Mucosa of rectum (tissue), 2 donors: ENCODE measurements around the gene RNF166.

Experiments
- H3K27ac ChIP-seq, 2 donors: one replicate each; pipeline ENCODE4 v1.7.0; 2013; ENCODE audit warnings: inconsistent platforms in 2 of 2, low read depth in 2 of 2, low read length in 2 of 2
- H3K27me3 ChIP-seq, 2 donors: one replicate each; pipeline ENCODE4 v1.7.0; 2013; ENCODE audit warnings: low read length in 2 of 2; ENCODE audit not compliant: control insufficient read depth in 2 of 2, insufficient read depth in 2 of 2
- H3K36me3 ChIP-seq, 2 donors: one replicate each; pipeline ENCODE4 v1.7.0; 2013; ENCODE audit warnings: low read length in 2 of 2; ENCODE audit not compliant: control insufficient read depth in 2 of 2, insufficient read depth in 2 of 2
- H3K4me1 ChIP-seq, 2 donors: one replicate each; pipeline ENCODE4 v1.7.0; 2013; ENCODE audit warnings: low read length in 2 of 2, mild to moderate bottlenecking in 1 of 2; ENCODE audit not compliant: control insufficient read depth in 2 of 2, insufficient read depth in 2 of 2
- H3K4me3 ChIP-seq, 2 donors: one replicate each; pipeline ENCODE4 v1.7.0; 2013; ENCODE audit warnings: low read length in 2 of 2
- H3K9ac ChIP-seq, 2 donors: one replicate each; pipeline ENCODE4 v1.7.0; 2013; ENCODE audit warnings: low read length in 2 of 2, low read depth in 1 of 2, mild to moderate bottlenecking in 1 of 2
- H3K9me3 ChIP-seq, 2 donors: one replicate each; pipeline ENCODE4 v1.7.0; 2013; ENCODE audit warnings: low read length in 2 of 2; ENCODE audit not compliant: control insufficient read depth in 2 of 2
- donor health status: healthy.
- donor health status: Normal muscosa, but diverticular disease.

Gene RNF166

DNA sequence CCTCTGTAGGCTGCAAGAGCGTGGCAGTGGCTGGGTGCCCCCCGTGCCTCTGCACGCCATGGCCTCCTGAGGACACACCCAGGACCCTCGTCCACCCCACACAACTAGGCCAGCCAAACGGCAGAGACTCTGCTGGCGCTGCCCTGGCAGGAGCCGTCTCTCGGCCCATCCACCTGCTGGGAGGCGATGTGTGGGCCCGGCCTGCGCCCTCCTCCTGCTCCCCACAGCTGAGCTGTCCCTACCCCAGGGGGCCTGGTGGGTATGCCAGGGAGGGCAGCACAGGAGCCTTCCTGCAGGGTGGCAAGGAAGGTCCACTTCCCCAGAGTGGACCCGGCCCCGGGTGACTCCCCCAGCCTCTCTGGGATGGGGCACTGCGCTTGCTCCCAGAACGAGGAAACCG lies 7.0 kb downstream of the RNF166 start:
- Histone ChIP-seq H3K27me3 (no peaks in the 10 kb centered on the region), H3K9ac (no peak overlapping the region), H3K4me3 (no peak overlapping the region), H3K27ac (no peak overlapping the region), H3K4me1 (peaks cover 11 to 18% of the 10 kb centered on the region in 2 donors), H3K9me3 (no peaks in the 10 kb centered on the region), H3K36me3 (peaks cover 0 to 13% of the 10 kb centered on the region in 2 donors)

DNA sequence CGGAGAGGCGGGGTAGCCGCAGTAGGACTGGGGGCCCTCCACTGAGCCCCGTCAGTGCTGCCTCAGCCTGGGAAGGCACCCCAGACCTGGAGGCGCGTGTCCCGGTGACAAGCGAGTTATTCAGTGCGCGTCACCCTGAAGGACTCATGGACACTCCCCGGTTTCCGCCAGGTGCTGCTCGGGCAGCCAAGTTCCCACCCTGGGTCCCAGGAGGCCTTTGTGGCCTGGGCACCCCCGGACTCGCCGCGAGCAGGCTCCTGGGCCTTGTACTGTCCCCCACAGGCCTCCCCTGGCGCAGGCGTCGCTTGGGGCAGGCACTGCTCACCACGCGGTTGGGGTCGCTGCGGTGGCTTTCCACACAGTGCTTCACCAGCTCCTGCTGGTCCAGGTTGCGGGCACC lies 7.6 kb downstream of the RNF166 start:
- peaks cover 0 to 13% of the 10 kb centered on the region in 2 donors for H3K36me3 ChIP-seq
- no peak overlapping the region for H3K9ac ChIP-seq
- no peak overlapping the region for H3K4me3 ChIP-seq
- H3K9me3 ChIP-seq, result no peaks in the 10 kb centered on the region
- peaks cover 10 to 13% of the 10 kb centered on the region in 2 donors for H3K4me1 ChIP-seq
- H3K27me3 ChIP-seq, result no peaks in the 10 kb centered on the region
- no peak overlapping the region for H3K27ac ChIP-seq

DNA sequence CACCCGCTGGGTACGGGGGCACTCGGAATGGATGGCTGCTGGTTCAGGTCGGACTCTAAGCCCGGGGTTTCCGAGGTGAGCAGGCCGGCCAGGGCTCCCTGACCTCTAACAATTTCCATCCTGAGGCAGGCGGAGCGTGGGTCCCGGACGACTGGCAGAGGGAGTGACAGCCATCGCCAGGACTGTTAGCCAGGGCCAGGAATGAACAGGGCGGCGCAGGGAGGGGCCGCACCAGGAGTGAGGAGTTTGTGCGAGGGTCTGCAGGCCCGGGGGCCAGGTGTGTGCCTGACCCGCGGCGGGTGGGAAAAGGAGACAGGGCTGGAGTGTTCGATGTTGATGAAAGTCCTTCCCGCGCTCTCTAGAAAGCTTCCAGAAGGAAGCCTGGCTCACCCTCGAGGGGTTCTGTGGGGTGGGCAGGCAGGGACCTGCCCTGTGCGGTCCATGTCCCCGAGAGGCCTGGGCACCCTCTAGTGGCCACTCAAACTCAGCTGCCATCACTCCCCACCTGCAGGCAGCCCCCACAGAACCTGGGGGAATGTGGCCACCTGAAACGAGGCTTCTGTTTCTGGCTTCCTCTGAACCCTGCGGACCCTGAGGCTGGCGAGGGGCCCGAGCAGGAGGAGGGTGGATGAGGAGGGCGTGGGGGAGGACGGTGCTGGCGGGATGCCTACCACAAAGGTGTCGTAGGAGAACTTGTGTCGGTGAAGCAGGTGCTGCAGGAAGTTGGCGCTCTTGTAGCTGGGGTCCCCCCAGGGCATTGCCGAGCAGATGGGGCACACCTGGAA lies 8.2 kb downstream of the RNF166 start:
- Histone ChIP-seq H3K4me1 (peaks cover 10 to 13% of the 10 kb centered on the region in 2 donors), H3K36me3 (peaks cover 0 to 13% of the 10 kb centered on the region in 2 donors)

DNA sequence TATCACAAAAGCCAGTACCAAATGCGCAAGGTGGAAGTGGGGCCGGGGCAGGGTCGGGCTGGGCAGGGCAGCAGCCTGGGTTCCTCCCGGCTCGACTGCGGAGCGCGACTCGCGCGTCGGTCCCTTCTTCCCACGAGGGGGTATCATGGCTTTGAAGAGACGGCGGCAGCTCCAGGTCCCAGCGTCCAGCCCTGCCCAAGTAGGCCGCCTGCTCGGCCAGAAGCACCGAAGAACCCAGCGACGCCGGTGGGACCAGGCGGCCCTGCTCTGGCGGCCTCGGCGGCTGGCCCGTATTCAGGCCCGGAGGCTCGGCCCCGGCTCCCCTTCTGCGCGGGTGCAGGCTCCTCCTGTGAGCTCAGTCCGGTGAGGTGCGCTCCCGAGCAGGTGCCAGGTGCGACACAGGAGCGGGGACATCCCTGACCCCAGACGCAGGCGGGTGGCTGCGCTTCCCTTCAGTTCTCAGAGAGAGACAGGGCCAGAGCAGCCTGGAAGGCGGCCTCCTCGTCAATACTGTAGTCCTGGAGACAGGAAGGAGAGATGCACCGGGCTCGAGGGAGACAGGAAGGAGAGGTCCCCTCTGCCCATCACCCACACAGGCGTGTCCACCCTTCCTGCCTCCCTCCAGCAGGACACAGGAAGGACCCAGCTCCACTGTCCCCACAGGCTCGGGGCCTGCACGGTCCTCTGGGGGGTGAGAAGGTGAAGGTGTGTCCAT lies 8.9 kb downstream of the RNF166 start:
- no peak overlapping the region for H3K9ac ChIP-seq
- H3K9me3 ChIP-seq, result no peaks in the 10 kb centered on the region
- peaks cover 0 to 13% of the 10 kb centered on the region in 2 donors for H3K36me3 ChIP-seq
- H3K27ac ChIP-seq, result no peak overlapping the region
- peaks cover 12 to 13% of the 10 kb centered on the region in 2 donors for H3K4me1 ChIP-seq
- no peaks in the 10 kb centered on the region for H3K27me3 ChIP-seq
- no peak overlapping the region for H3K4me3 ChIP-seq

More for the DNA sequence above, 8.2 kb downstream of the RNF166 start:
- H3K4me3 ChIP-seq, result no peak overlapping the region
- no peak overlapping the region for H3K27ac ChIP-seq
- H3K9me3 ChIP-seq, result no peaks in the 10 kb centered on the region
- H3K9ac ChIP-seq, result no peak overlapping the region
- no peaks in the 10 kb centered on the region for H3K27me3 ChIP-seq

DNA sequence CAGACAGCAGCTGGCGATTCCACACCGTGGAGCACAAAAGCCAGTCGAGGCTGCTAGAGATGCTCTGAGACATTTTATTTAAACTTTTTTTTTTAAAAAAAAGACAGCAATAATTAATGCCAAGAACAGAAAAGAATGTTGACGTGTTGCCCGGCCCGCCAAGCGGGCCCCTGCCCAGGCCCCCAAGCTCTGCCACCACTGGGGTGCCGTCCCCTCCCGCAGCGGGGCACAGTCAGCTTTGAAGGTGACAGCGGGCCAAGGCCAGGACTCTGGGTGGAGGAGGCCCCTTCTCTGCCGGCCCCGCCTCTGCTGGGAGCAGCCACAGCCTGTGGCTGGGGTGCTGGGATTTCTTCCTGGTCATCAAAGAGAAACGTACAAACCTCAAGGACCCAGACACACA lies 9.8 kb downstream of the RNF166 start:
- Histone ChIP-seq H3K4me3 (no peak overlapping the region), H3K27ac (no peak overlapping the region), H3K36me3 (peaks cover 0 to 13% of the 10 kb centered on the region in 2 donors)

DNA sequence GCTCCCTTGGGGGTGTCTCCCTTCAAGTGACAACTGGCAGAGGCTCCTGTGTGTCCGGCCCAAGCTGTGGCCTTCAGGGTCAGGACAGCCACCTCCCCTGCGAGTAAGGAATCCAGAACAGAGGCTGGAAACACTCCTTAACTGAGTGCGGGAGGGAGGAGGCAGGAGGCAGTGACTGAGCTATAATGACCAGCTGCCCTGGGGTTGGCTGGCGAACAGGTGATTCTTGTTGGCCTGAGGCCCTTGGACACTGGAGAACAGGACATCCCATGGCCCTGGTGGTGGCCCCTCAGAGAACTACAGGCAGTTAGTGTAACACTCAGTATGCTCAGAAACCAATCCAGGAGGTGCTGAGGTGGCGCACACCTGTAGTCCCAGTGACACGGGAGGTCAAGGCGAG lies 10.5 kb downstream of the RNF166 start:
- Histone ChIP-seq H3K27ac (no peak overlapping the region), H3K36me3 (peaks cover 0 to 13% of the 10 kb centered on the region in 2 donors), H3K4me3 (no peak overlapping the region), H3K9ac (no peak overlapping the region), H3K9me3 (no peaks in the 10 kb centered on the region), H3K4me1 (peaks cover 4 to 9% of the 10 kb centered on the region in 2 donors), H3K27me3 (peaks cover 0 to 3% of the 10 kb centered on the region in 2 donors)

More for the DNA sequence above, 9.8 kb downstream of the RNF166 start:
- H3K9ac ChIP-seq, result no peak overlapping the region
- H3K4me1 ChIP-seq, result peaks cover 7 to 11% of the 10 kb centered on the region in 2 donors
- H3K9me3 ChIP-seq, result no peaks in the 10 kb centered on the region
- no peaks in the 10 kb centered on the region for H3K27me3 ChIP-seq

DNA sequence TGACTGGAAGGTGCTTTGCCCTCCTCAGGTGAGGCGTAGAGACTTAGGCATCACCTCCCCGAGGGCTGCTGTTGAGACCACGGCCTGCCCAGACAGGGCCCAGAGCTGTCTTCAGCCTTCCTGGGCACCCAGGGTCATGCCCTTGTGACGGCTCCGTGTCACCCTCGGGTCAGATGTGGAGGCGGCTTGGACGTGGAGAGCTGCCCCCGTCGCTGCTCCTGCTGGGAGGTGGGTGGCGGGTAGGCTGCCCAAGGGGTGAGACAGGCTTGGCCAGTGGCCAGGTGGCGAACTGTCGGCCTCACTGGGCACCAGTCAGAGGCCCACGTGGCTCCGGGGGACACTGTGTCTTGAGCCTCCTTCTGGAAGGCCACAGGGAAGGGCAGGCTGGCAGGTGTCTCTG lies 11.0 kb downstream of the RNF166 start:
- peaks cover 0 to 13% of the 10 kb centered on the region in 2 donors for H3K36me3 ChIP-seq
- no peak overlapping the region for H3K9ac ChIP-seq
- no peak overlapping the region for H3K4me3 ChIP-seq
- peaks cover 3 to 4% of the 10 kb centered on the region in 2 donors for H3K27me3 ChIP-seq
- no peaks in the 10 kb centered on the region for H3K9me3 ChIP-seq
- no peak overlapping the region for H3K27ac ChIP-seq
- peaks cover 4 to 5% of the 10 kb centered on the region in 2 donors for H3K4me1 ChIP-seq

DNA sequence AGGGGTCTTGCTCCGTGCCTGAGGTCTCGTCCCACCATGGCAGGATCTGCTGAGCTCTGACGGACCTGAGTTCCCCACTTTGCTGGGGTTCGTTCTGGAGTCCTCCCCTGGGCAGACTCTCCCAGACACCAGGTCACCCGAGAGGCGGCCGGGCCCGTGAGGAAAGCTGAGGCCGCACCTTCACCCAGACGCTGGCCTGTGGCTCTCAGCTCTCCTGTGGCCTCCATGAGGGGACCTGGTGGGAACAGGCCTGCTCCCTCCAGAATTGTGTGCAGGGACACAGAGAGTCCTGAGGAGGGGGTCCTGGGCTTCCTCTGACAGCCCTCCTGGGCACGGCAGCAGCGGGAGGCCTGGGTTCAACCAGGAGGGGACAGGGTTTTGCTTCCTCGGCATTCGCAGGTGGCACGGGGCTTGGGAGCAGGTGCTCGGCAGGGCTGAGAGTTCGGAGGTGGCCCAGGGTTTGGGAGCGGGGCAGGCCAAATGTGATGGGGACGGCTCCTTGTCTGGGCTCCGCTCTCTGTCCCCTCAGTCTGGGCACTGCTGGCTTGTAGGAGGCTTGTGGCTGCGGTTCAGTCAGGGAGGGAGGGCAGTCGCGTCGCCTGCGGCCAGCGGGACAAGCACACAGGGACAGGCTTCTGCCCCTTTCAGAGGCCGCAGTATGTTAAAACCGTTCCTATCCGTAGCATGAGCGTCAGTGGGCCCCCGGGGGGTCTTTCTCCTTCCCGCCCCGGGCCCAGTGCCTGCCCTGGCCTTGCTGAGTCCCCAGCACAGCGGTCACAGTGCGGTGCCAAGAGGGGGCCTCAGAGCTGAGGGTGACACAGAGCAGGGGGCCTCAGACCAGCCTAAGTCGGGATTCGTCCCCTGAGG lies 11.8 kb downstream of the RNF166 start:
- Histone ChIP-seq H3K36me3 (peaks cover 0 to 10% of the 10 kb centered on the region in 2 donors), H3K4me3 (no peak overlapping the region), H3K9me3 (no peaks in the 10 kb centered on the region), H3K27ac (no peak overlapping the region), H3K4me1 (peaks cover 0 to 5% of the 10 kb centered on the region in 2 donors), H3K9ac (no peak overlapping the region), H3K27me3 (peaks cover 4 to 5% of the 10 kb centered on the region in 2 donors)

DNA sequence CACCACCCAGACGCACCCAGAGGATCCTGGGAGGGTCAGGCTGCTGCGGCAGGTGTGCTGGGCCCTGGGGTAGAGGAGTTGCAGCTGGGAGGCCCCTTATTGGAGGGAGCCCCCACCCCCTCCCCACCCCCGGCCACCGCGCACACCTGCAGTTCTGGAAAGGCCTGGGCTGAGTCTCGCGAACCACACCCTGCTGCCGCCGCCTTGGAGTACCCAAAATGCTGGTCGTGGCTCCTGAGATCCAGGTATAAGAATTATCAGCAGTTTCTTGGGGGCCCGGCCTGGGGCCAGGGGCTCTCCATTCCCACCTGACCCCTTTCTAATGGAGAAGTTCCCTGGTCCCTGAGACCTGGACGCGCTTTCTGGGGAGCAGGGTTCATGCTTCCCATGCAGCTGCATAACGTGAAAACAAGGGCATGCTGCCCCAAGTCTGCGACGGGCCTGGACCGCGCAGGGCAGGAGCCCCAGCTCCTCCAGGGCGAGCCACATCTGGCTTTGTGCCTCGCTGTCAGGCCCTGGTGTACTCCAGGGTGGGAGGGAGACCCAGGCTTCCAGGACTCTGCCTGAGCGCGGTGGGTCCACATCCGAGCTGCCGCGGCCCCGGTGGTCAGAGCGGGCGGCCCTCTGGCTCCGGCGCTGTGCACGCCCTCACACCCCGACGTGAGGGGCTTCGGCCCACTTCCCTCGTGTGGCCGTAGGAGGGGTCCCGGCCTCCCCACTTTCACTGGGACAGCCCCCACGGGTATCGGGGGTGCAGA lies 12.6 kb downstream of the RNF166 start:
- peaks cover 7 to 9% of the 10 kb centered on the region in 2 donors for H3K27me3 ChIP-seq
- H3K9ac ChIP-seq, result no peak overlapping the region
- H3K4me3 ChIP-seq, result no peak overlapping the region
- peaks cover 0 to 5% of the 10 kb centered on the region in 2 donors for H3K4me1 ChIP-seq
- no peaks in the 10 kb centered on the region for H3K9me3 ChIP-seq
- no peak overlapping the region for H3K27ac ChIP-seq
- peaks cover 0 to 9% of the 10 kb centered on the region in 2 donors for H3K36me3 ChIP-seq
